SK-N-SH treated with all-trans-retinoic acid at 6 μM for 48 hours (cell line): ENCODE data around the gene TMEM51.

ENCODE experiments used
- ATAC-seq: fragments of 200-7000 bp; cut with Tn5 transposase; 3 replicates; pipeline ENCODE4 v1.9.1; 2020; ENCODE audit warnings: mild to moderate bottlenecking, moderate library complexity
- ARNTL ChIP-seq: fragments of 450-650 bp; formaldehyde crosslinking; IDR thresholded peaks from 2 replicates; pipeline ENCODE4 v1.5.0; 2020; ENCODE audit warnings: low read depth, mild to moderate bottlenecking, moderate library complexity, borderline replicate concordance
- BACH2 ChIP-seq: fragments of 250-450 bp; sonication (Bioruptor Pico); IDR thresholded peaks from 2 replicates; pipeline ENCODE4 v1.9.0; 2021; ENCODE audit warnings: mild to moderate bottlenecking, borderline replicate concordance
- CSDC2 ChIP-seq: fragments of 250-450 bp; sonication (Bioruptor Pico); IDR thresholded peaks from 2 replicates; pipeline ENCODE4 v1.5.0; 2020; ENCODE audit warnings: mild to moderate bottlenecking, moderate library complexity
- GLIS3 ChIP-seq: fragments of 250-450 bp; sonication (Bioruptor Pico); IDR thresholded peaks from 2 replicates; pipeline ENCODE4 v1.5.0; 2020; ENCODE audit warnings: mild to moderate bottlenecking, moderate library complexity
- ISL1 ChIP-seq: fragments of 250-450 bp; sonication (Bioruptor Pico); IDR thresholded peaks from 2 replicates; pipeline ENCODE4 v2.1.2; 2022; ENCODE audit warnings: mild to moderate bottlenecking, moderate library complexity
- OSR1 ChIP-seq: fragments of 250-450 bp; sonication (Bioruptor Pico); IDR thresholded peaks from 2 replicates; pipeline ENCODE4 v1.8.0; 2022; ENCODE audit warnings: moderate library complexity, mild to moderate bottlenecking, inconsistent platforms
- PPARA ChIP-seq: fragments of 250-450 bp; sonication (Bioruptor Pico); IDR thresholded peaks from 2 replicates; pipeline ENCODE4 v1.5.0; 2020; ENCODE audit warnings: mild to moderate bottlenecking, borderline replicate concordance
- TCF4 ChIP-seq: fragments of 250-450 bp; sonication (Bioruptor Pico); IDR thresholded peaks from 2 replicates; pipeline ENCODE4 v1.8.0; 2021; ENCODE audit warnings: mild to moderate bottlenecking, moderate library complexity, borderline replicate concordance
- TOX ChIP-seq: fragments of 250-450 bp; sonication (Bioruptor Pico); IDR thresholded peaks from 2 replicates; pipeline ENCODE4 v1.8.0; 2021; ENCODE audit warnings: mild to moderate bottlenecking, moderate library complexity, borderline replicate concordance
- ZC3H10 ChIP-seq: fragments of 250-450 bp; sonication (Bioruptor Pico); IDR thresholded peaks from 2 replicates; pipeline ENCODE4 v1.5.1; 2021; ENCODE audit warnings: mild to moderate bottlenecking, moderate library complexity
- ZFP3 ChIP-seq: fragments of 250-450 bp; sonication (Bioruptor Pico); IDR thresholded peaks from 2 replicates; pipeline ENCODE4 v1.5.0; 2020; ENCODE audit warnings: mild to moderate bottlenecking, moderate library complexity
- ZNF565 ChIP-seq: fragments of 450-650 bp; formaldehyde crosslinking; conservative IDR thresholded peaks from 2 replicates; pipeline ENCODE4 v1.5.0; 2020; ENCODE audit warnings: low read depth, mild to moderate bottlenecking, moderate library complexity
- ZNF8 ChIP-seq: fragments of 450-650 bp; formaldehyde crosslinking; IDR thresholded peaks from 2 replicates; pipeline ENCODE4 v1.5.0; 2020; ENCODE audit warnings: mild to moderate bottlenecking, moderate library complexity
- TF ChIP-seq, protein P1 (sequence below): fragments of 250-450 bp; sonication (Bioruptor Pico); IDR thresholded peaks from 2 replicates; pipeline ENCODE4 v1.8.0; 2021; ENCODE audit warnings: low read depth, mild to moderate bottlenecking, moderate library complexity, borderline replicate concordance
- TF ChIP-seq, protein P2 (sequence below): fragments of 250-450 bp; sonication (Bioruptor Pico); IDR thresholded peaks from 2 replicates; pipeline ENCODE4 v1.5.1; 2021; ENCODE audit warnings: mild to moderate bottlenecking, moderate library complexity
- TF ChIP-seq, protein P3 (sequence below): fragments of 250-450 bp; sonication (Bioruptor Pico); IDR thresholded peaks from 2 replicates; pipeline ENCODE4 v1.5.1; 2020; ENCODE audit warnings: low read depth, mild to moderate bottlenecking, moderate library complexity
- TF ChIP-seq, protein P4 (sequence below): fragments of 250-450 bp; sonication (Bioruptor Pico); IDR thresholded peaks from 2 replicates; pipeline ENCODE4 v1.5.0; 2020; ENCODE audit warnings: mild to moderate bottlenecking, moderate library complexity

The TMEM51 gene

DNA sequence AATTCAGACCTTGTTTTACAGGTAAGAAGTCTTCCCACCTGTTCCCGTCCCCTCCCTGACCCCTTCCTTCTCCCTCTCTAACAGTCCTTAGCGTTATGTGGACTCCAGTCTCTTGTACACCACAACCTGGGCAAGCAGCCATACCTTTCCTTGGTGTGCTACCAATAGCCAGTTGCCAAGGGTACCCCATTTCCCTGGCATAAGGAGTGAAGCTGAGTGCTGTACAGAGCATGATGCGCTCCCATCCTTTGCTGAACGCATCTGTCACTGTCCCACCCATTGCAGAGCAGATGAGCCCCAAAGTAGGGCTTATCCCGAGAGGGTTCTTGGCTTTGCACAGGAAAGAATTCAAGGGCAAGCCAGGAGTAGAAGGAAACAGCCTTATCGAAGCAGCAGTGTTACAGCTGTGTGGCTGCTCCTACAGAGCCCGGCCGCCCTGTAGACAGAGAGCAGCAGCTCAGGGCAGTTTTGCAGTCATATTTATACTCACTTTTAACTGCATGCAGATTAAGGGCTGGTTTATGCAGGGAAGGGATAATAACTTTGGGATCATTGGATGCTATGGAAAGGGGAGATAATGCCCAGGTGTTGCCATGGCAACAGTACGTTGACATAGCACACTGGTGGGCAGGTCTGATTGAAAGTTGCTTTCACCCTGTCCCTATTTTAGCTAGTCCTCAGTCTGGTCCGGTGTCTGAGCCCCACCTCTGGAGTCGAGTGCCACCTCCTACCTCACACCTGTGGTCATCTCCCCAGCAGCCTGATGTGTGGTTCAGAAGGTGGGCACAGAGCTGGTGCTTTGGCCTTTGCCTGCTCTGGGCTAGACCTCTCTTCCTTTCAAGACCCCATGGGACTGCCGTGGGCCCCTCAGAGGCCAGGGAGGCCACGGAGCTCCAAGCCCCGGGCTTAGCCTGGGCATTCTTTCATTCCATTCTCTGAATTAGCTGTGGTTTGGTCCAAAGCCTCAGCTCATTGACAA is 98.6 kb downstream of the TMEM51 start:
- TF ChIP-seq PPARA (no peak), CSDC2 (CRISPR knock-in tag) (no peak), ZFP3 (no peak)
- TF ChIP-seq, protein P1, sequence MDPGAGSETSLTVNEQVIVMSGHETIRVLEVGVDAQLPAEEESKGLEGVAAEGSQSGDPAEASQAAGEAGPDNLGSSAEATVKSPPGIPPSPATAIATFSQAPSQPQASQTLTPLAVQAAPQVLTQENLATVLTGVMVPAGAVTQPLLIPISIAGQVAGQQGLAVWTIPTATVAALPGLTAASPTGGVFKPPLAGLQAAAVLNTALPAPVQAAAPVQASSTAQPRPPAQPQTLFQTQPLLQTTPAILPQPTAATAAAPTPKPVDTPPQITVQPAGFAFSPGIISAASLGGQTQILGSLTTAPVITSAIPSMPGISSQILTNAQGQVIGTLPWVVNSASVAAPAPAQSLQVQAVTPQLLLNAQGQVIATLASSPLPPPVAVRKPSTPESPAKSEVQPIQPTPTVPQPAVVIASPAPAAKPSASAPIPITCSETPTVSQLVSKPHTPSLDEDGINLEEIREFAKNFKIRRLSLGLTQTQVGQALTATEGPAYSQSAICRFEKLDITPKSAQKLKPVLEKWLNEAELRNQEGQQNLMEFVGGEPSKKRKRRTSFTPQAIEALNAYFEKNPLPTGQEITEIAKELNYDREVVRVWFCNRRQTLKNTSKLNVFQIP (CRISPR knock-in tag): no peak
- no peak; the same call in 2 of the 3 replicates for ATAC-seq

DNA sequence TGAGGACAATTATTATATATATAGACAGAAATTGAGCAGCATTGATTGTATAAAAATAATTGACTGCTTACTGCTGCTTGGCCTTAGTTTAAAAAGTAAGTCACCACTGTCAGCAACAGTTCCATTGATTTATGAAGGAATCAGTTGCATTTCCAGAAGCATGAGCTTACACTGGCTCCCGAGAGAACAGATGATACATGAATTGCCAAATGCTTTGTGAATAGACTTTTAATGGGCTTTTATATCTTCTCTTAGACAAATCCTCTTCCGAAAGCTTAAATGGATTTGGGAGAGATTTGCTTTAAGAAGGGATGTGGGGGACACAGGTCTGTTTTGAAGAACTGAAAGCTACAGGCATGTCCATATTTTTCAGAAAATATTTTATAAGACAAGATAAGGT is 101.0 kb downstream of the TMEM51 start:
- ATAC-seq: no peak
- no peak for TF ChIP-seq TCF4 (CRISPR knock-in tag)
- TF ChIP-seq ISL1 (CRISPR knock-in tag): no peak
- TF ChIP-seq PPARA: no peak
- TF ChIP-seq ZC3H10 (CRISPR knock-in tag): no peak
- TF ChIP-seq, protein P2, sequence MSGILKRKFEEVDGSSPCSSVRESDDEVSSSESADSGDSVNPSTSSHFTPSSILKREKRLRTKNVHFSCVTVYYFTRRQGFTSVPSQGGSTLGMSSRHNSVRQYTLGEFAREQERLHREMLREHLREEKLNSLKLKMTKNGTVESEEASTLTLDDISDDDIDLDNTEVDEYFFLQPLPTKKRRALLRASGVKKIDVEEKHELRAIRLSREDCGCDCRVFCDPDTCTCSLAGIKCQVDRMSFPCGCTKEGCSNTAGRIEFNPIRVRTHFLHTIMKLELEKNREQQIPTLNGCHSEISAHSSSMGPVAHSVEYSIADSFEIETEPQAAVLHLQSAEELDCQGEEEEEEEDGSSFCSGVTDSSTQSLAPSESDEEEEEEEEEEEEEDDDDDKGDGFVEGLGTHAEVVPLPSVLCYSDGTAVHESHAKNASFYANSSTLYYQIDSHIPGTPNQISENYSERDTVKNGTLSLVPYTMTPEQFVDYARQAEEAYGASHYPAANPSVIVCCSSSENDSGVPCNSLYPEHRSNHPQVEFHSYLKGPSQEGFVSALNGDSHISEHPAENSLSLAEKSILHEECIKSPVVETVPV (CRISPR knock-in tag): no peak
- TF ChIP-seq GLIS3 (CRISPR knock-in tag): no peak
- TF ChIP-seq OSR1: no peak
- TF ChIP-seq, protein P3, sequence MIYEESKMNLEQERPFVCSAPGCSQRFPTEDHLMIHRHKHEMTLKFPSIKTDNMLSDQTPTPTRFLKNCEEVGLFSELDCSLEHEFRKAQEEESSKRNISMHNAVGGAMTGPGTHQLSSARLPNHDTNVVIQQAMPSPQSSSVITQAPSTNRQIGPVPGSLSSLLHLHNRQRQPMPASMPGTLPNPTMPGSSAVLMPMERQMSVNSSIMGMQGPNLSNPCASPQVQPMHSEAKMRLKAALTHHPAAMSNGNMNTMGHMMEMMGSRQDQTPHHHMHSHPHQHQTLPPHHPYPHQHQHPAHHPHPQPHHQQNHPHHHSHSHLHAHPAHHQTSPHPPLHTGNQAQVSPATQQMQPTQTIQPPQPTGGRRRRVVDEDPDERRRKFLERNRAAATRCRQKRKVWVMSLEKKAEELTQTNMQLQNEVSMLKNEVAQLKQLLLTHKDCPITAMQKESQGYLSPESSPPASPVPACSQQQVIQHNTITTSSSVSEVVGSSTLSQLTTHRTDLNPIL: no peak
- TF ChIP-seq, protein P1 (CRISPR knock-in tag): no peak
- TF ChIP-seq, protein P4, sequence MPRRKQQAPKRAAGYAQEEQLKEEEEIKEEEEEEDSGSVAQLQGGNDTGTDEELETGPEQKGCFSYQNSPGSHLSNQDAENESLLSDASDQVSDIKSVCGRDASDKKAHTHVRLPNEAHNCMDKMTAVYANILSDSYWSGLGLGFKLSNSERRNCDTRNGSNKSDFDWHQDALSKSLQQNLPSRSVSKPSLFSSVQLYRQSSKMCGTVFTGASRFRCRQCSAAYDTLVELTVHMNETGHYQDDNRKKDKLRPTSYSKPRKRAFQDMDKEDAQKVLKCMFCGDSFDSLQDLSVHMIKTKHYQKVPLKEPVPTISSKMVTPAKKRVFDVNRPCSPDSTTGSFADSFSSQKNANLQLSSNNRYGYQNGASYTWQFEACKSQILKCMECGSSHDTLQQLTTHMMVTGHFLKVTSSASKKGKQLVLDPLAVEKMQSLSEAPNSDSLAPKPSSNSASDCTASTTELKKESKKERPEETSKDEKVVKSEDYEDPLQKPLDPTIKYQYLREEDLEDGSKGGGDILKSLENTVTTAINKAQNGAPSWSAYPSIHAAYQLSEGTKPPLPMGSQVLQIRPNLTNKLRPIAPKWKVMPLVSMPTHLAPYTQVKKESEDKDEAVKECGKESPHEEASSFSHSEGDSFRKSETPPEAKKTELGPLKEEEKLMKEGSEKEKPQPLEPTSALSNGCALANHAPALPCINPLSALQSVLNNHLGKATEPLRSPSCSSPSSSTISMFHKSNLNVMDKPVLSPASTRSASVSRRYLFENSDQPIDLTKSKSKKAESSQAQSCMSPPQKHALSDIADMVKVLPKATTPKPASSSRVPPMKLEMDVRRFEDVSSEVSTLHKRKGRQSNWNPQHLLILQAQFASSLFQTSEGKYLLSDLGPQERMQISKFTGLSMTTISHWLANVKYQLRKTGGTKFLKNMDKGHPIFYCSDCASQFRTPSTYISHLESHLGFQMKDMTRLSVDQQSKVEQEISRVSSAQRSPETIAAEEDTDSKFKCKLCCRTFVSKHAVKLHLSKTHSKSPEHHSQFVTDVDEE (CRISPR knock-in tag): no peak
- TF ChIP-seq BACH2: no peak
- no peak for TF ChIP-seq CSDC2 (CRISPR knock-in tag)
- TF ChIP-seq ZNF8: no peak

DNA sequence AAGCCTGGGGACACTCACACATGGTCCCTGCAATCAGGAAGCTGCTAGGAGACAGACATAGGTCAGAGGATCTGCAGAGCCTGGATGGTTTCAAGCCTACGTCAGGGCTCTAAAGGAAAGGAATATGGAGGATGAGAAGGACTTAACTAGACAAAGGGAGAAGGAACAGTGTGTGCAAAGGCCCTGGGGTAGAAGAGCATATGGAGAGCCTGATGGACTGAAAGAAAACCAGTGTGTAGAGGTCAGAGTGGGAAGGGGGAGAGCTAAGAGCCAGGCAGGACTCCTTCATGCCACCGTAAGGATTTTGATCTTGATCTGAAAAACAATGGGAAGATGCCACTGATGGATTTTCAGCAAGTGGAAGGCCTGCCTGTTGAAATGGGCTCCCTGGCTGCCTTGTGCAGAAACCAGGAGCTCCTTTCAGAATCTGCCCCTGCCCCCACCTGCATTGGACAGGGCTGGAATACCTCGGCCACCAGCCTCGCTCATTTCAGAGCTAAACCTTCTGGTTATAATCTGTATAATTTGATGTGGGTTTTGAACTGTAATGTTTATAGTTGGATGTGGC is 102.1 kb downstream of the TMEM51 start:
- no peak for ATAC-seq
- no peak for TF ChIP-seq ZNF565 (CRISPR knock-in tag)
- no peak for TF ChIP-seq BACH2
- no peak for TF ChIP-seq OSR1
- no peak for TF ChIP-seq ARNTL (CRISPR knock-in tag)
- TF ChIP-seq, protein P1 (CRISPR knock-in tag): no peak
- no peak for TF ChIP-seq PPARA
- no peak for TF ChIP-seq TOX (CRISPR knock-in tag)
- TF ChIP-seq ZFP3: no peak
- TF ChIP-seq, protein P4 (CRISPR knock-in tag): no peak
- TF ChIP-seq, protein P3: no peak
- no peak for TF ChIP-seq ZNF8
- TF ChIP-seq TCF4 (CRISPR knock-in tag): no peak
